Mucosa of descending colon (tissue), 3 donors: Measurements from ENCODE around the gene CXXC5. TPM values are rescaled to one million over a fixed set of nuclear protein-coding genes. Genes with fewer than 3 reads are reported as not detected.

ENCODE experiments used
- ATAC-seq: fragments of 200-7000 bp; cut with Tn5 transposase; one replicate; pipeline ENCODE4 v1.9.1; 2020; ENCODE audit warnings: mild to moderate bottlenecking, moderate library complexity
- DNase-seq, 3 donors: peaks; one replicate each; pipeline ENCODE4 v3.0.0-alpha.2; 2020
- H3K36me3 ChIP-seq: fragments of 200-600 bp; one replicate; pipeline ENCODE4 v1.8.0; 2021; ENCODE audit warnings: low read depth, mild to moderate bottlenecking
- H3K4me1 ChIP-seq: fragments of 200-600 bp; one replicate; pipeline ENCODE4 v1.8.0; 2021; ENCODE audit warnings: low read depth, mild to moderate bottlenecking
- H3K4me3 ChIP-seq: fragments of 200-600 bp; one replicate; pipeline ENCODE4 v1.8.0; 2021; ENCODE audit warnings: mild to moderate bottlenecking
- H3K9me3 ChIP-seq: fragments of 200-600 bp; one replicate; pipeline ENCODE4 v1.8.0; 2021; ENCODE audit warnings: mild to moderate bottlenecking
- intact Hi-C, 2 donors: fragments of 100-400 bp; cut with DNase I in 1 of 2; cut with micrococcal nuclease in 1 of 2; formaldehyde crosslinking; loops; one replicate each; pipeline versions ENCODE4 v1.11.0 to v1.11.1; 2022; cut with DNase I, micrococcal nuclease
- total RNA-seq, 3 donors: library from RNA; stranded (reverse); fragmentation: NEBNext Ultra II Directional in 2 of 3; extraction: Animal tissue kit (Norgen Biotek cat#: 25700) in 2 of 3; gene quantifications; one replicate each; pipeline versions ENCODE4 v1.2.1 to v1.2.4, GENCODE V29; 2021 to 2023
- TF ChIP-seq, protein P1 (sequence below): fragments of 200-600 bp; IDR thresholded peaks from one replicate; pipeline ENCODE4 v1.8.0; 2022; ENCODE audit warnings: antibody characterized with exemption, mild to moderate bottlenecking
- donor health status: DM: no; HTN: no; CAD: no; lungs with moderate emphysema.
- donor health status: DM: no; HTN: no; CAD: no.
- donor health status: DM: no; HTN: yes; CAD: no.

Gene CXXC5
- total RNA-seq, 3 donors from 2014 or later, result 28.1 to 31.0 (median 28.3) TPM

DNA sequence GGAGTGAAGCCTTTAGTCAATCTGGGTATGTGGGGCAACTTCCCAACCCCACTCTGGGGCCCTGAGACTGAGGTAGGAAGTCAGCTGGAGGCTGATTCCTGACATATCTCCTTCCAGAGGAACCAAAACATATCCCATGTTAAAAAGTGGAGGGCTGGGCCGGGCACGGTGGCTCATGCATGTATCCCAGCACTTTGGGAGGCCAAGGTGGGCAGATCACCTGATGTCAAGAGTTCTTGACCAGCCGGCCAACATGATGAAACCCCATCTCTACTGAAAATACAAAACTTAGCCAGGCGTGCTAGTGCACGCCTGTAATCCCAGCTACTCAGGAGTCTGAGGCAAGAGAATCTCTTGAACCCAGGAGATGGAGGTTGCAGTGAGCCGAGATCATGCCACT, 44.0 kb downstream of the CXXC5 start:
- intact Hi-C loops, result loop anchor here (5.0 to 10.0 kb wide), 2 partner anchors 57 to 60 kb away; no protein-coding TSS in a partner anchor
- ATAC-seq, result no peak
- TF ChIP-seq, protein P1, sequence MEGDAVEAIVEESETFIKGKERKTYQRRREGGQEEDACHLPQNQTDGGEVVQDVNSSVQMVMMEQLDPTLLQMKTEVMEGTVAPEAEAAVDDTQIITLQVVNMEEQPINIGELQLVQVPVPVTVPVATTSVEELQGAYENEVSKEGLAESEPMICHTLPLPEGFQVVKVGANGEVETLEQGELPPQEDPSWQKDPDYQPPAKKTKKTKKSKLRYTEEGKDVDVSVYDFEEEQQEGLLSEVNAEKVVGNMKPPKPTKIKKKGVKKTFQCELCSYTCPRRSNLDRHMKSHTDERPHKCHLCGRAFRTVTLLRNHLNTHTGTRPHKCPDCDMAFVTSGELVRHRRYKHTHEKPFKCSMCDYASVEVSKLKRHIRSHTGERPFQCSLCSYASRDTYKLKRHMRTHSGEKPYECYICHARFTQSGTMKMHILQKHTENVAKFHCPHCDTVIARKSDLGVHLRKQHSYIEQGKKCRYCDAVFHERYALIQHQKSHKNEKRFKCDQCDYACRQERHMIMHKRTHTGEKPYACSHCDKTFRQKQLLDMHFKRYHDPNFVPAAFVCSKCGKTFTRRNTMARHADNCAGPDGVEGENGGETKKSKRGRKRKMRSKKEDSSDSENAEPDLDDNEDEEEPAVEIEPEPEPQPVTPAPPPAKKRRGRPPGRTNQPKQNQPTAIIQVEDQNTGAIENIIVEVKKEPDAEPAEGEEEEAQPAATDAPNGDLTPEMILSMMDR, result no peak
- no peak for DNase-seq
- H3K36me3 ChIP-seq, result no peaks in the 10 kb centered on the region
- no peak overlapping the region for H3K4me3 ChIP-seq
- H3K4me1 ChIP-seq, result peaks cover 11% of the 10 kb centered on the region
- no peaks in the 10 kb centered on the region for H3K9me3 ChIP-seq

DNA sequence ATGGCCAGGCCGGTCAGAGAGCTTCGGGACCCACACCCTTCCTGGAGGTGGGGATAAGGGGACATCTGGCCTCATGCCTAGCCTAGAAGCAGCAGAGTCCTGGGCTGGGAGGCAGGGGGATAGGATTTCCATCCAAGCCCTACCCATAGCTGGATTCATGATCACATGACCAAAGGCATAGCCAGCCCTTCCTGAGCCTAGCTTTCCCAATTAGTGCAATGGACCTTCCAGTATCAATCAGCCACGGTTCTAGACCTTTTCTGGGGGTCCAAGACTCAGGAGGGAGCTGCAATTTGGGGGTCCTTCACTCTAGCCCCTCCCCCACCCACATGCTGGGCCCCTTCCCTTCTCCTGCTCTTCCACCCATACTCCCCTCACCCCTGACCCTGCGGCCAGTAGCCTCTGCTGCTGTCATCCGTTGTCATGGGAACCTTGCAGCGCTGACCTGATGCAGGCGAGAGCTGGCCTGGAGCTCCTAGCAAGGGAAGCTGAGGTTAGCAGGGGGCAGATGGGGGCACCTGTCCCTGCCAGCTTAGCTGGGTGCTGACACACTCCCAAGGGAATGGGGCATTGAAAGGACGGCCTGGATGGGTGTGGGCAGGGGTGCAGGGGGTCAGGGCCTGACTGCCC, 44.6 kb downstream of the CXXC5 start:
- no peak for ATAC-seq
- Histone ChIP-seq H3K36me3 (no peaks in the 10 kb centered on the region), H3K9me3 (no peaks in the 10 kb centered on the region), H3K4me3 (no peak overlapping the region), H3K4me1 (peaks cover 17% of the 10 kb centered on the region)
- TF ChIP-seq, protein P1, result no peak
- intact Hi-C loops, result loop anchor here (5.0 to 10.0 kb wide), 2 partner anchors 58 to 60 kb away; no protein-coding TSS in a partner anchor
- no peak for DNase-seq

DNA sequence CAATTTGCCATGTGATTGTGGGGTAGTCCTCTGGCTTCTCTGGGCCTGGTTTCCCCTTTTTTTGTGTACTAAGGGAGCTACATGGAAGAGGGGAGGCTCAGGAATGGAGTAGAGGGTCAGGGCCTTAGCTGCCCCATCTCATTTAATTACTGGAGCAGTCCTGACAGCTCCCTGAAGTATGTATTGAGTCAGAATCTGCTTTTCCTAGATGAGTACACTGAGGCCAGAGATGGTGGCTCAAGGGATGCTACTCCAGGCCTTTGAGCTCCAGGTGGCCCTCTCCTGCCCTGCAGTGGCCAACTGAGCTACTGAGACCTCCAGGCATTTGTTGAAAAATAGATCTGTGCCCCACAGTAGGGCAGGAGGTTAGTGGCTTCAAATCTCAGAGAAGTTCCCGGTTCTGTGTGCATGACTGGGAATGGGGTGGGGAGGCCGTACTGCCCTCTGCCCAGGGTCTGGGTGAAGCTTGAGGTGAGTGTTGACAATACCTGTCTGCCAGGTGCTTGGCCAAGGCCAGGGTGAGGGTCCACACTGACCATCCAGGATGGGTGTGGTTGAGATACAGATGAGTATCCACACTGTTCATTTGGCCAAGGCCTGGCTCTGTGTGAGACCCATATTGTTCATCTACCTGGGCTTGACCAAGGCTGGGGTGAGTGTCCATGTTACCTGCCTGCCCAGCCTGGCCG, 45.7 kb downstream of the CXXC5 start:
- no peaks in the 10 kb centered on the region for H3K36me3 ChIP-seq
- no peak overlapping the region for H3K4me3 ChIP-seq
- TF ChIP-seq, protein P1, result no peak
- ATAC-seq (no peak), DNase-seq (peak in 1 of 3 donors; percentile 27)
- intact Hi-C loops, result loop anchor here (5.0 to 10.0 kb wide), 2 partner anchors 59 to 62 kb away; no protein-coding TSS in a partner anchor
- H3K4me1 ChIP-seq, result peaks cover 21% of the 10 kb centered on the region
- no peaks in the 10 kb centered on the region for H3K9me3 ChIP-seq

DNA sequence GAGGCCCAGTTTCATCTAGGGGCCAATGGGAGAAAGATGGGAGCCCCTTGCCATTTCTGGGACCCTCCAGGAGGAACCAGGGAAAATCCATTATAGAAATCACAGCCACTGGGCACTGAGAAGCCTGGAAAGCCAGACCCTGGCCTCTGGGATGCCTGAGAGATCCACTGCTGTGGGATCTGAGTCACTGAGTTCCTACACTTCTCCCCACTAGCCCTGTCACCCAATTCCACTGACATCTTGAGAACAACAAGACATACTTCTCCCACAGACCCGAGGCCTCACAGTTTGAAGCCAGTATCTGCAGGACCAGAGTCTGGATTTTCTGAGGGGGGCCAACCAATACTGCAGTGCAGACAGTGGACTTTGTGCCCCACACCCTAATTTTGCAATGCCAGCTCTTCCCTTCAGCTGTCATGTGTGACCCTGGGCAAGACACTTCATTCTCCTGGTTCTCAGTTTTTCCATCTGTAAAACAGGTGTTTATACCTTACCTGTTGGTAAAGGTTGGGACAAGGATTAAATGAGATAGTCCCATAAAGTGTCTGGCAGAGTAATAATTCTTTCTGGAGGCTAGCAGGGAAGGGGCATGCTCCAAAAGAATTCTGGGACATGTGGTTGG, 46.5 kb downstream of the CXXC5 start:
- no peaks in the 10 kb centered on the region for H3K9me3 ChIP-seq
- DNase-seq (no peak), ATAC-seq (no peak)
- H3K4me3 ChIP-seq, result no peak overlapping the region
- TF ChIP-seq, protein P1, result no peak
- intact Hi-C loops, result loop anchor here (5.0 to 10.0 kb wide), 2 partner anchors 60 to 62 kb away; no protein-coding TSS in a partner anchor
- no peaks in the 10 kb centered on the region for H3K36me3 ChIP-seq
- peaks cover 18% of the 10 kb centered on the region for H3K4me1 ChIP-seq

DNA sequence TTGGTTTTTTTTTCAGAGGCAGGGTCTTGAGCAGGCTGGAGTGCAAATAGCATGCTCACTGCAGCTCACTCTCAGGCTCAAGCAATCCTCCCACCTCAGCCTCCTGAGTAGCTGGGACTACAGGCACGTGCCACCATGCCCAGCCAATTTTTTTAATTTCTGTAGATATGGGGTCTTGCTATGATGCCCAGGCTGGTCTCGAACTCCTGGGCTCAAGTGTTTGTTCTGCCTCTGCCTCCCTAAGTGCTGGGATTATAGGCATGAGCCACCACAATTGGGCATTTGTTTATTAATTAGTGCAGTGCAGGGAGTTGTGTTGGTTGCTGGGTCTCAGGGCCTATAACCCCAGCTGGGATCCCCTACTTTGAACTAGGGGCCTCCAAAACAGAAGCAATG, 47.0 kb downstream of the CXXC5 start:
- ATAC-seq (no peak), DNase-seq (no peak)
- H3K4me1 ChIP-seq, result peaks cover 13% of the 10 kb centered on the region
- TF ChIP-seq, protein P1, result no peak
- no peak overlapping the region for H3K4me3 ChIP-seq
- intact Hi-C loops, result loop anchor here in 1 of 2 donors (10.0 kb wide), 1 partner anchor 60 kb away; no protein-coding TSS in a partner anchor
- H3K36me3 ChIP-seq, result no peaks in the 10 kb centered on the region
- no peaks in the 10 kb centered on the region for H3K9me3 ChIP-seq
